Lower leg skin (tissue), 4 donors: ENCODE measurements around the gene VAMP8. TPM values are rescaled to one million over a fixed set of nuclear protein-coding genes. Genes with fewer than 3 reads are reported as not detected.

Experiments
- DNase-seq, 2 donors: peaks; one replicate each; pipeline ENCODE4 v3.0.0-alpha.2; 2019; ENCODE audit warnings: low spot score in 2 of 2
- H3K4me3 ChIP-seq: fragments of 200-600 bp; sonication (generic); 2 replicates; pipeline ENCODE4 v1.5.1; 2017; ENCODE audit warnings: mild to moderate bottlenecking, low read depth; ENCODE audit not compliant: poor library complexity, severe bottlenecking
- CTCF ChIP-seq, 3 donors: fragments of 450-650 bp; IDR thresholded peaks; one replicate each; pipeline ENCODE4 v1.5.1; 2016; ENCODE audit warnings: antibody characterized with exemption in 3 of 3, mild to moderate bottlenecking in 3 of 3, moderate library complexity in 2 of 3
- POLR2A ChIP-seq, 2 donors: fragments of 450-650 bp; IDR thresholded peaks; one replicate each; pipeline ENCODE4 v1.6.1; 2016 to 2017; ENCODE audit warnings: antibody characterized with exemption in 2 of 2, mild to moderate bottlenecking in 1 of 2, moderate library complexity in 1 of 2
- WGBS, 2 donors: methylation state at CpG; one replicate each; pipeline ENCODE4 v1.1.5; 2018; 5-methylcytosine and 5-hydroxymethylcytosine counted together
- intact Hi-C: fragments of 100-400 bp; cut with DNase I; formaldehyde crosslinking; loops from one replicate; pipeline ENCODE4 v1.15.0; 2023; ENCODE audit warnings: low total_unique reads
- total RNA-seq, 4 donors: library from RNA; depleted of rRNA; stranded (reverse); fragments of >200 nt; gene quantifications; one replicate each; pipeline ENCODE4 v1.1.0, GENCODE V29; 2016

Gene VAMP8
- total RNA-seq, 4 donors from 2014 or later: 88.3 to 207 (median 113) TPM

DNA sequence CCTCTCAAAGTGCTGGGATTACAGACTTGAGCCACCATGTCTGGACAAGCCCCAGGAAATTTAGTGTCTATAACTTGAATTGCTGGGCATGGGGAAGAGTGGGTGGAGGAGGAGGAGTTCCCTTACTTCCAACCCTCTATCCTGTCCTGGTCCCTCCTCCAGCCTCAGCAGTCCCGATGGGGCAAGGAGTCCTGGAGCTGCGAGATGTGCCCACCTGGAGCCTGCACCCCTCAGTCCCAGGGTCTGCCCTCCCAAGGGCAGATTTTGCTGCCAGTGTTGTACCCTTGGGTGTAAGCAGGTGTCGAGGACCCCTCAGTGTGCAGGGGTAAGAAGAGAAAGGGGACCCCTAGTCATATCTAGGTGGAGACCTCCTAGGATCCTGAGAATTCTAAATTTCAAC is 2.8 kb downstream of the VAMP8 start:
- DNase-seq: no peak
- H3K4me3 ChIP-seq: no peak overlapping the region
- intact Hi-C loops: no loop called here
- TF ChIP-seq CTCF (IDR thresholded peaks at IDR 0.05): no peak
- TF ChIP-seq POLR2A (IDR thresholded peaks at IDR 0.05): no peak
- 62 to 71% methylated on average over 3 of the region's 3 CpGs for WGBS, 2 donors

DNA sequence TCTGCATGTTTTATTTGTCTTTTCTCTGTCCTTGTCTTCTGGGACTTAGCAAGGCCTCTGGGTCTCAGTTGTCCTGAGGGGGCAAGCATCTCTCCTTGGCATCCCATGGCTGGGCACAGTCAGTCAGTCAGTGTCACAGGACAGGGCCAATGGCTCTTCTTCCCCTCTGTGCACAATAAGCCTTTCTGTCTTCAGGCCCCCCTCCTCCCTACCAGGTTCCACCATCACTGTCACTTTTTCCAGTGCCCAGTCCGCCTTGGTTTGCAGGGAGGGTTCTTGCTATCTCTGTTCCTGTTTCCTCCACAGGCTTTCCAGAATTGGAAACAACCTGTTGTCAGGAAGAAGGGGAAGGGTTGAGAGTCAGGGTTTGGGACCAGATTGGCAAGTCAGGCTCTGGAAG is 5.1 kb downstream of the VAMP8 start:
- intact Hi-C loops: no loop called here
- TF ChIP-seq POLR2A (IDR thresholded peaks at IDR 0.05) (no peak), CTCF (IDR thresholded peaks at IDR 0.05) (no peak)
- WGBS, 2 donors: 59 to 75% methylated on average over 1 of the region's 1 CpG

GRCh38 chr2:85583667-85584353 is 6.4 kb downstream of the VAMP8 start:
- TF ChIP-seq CTCF (IDR thresholded peaks at IDR 0.05) (no peak), POLR2A (IDR thresholded peaks at IDR 0.05) (no peak)
- WGBS, 2 donors: 26 to 34% methylated on average over 13 to 15 of the region's 16 CpGs
- no peak for DNase-seq
- peak overlapping the region; percentile 18 for H3K4me3 ChIP-seq
- intact Hi-C loops: no loop called here

More for the DNA sequence above, 5.1 kb downstream of the VAMP8 start:
- no peak for DNase-seq
- no peak overlapping the region for H3K4me3 ChIP-seq

GRCh38 chr2:85584354-85584856 is 7.0 kb downstream of the VAMP8 start, which contains the start of gene VAMP5:
Gene VAMP5 (plus strand): TSS chr2:85584431. CDS start chr2:85584491, 60 bp downstream.
- DNase-seq: no peak
- H3K4me3 ChIP-seq: peak within 1 kb of the TSS; percentile 18
- WGBS, 2 donors: 17 to 37% methylated on average over 5 to 28 of the region's 52 CpGs
- intact Hi-C loops: no loop called here
- TF ChIP-seq CTCF (IDR thresholded peaks at IDR 0.05): no peak
- TF ChIP-seq POLR2A (IDR thresholded peaks at IDR 0.05): no peak

GRCh38 chr2:85584857-85585780 is 7.7 kb downstream of the VAMP8 start:
- 20 to 27% methylated on average over 9 of the region's 9 CpGs for WGBS, 2 donors
- TF ChIP-seq POLR2A (IDR thresholded peaks at IDR 0.05) (no peak), CTCF (IDR thresholded peaks at IDR 0.05) (no peak)
- no peak for DNase-seq
- peak overlapping the region; percentile 18 for H3K4me3 ChIP-seq
- intact Hi-C loops: no loop called here
